ENCODE measurements around the gene MBLAC1.

The MBLAC1 gene

GRCh38 chr7:100175296-100175935, 48.6 kb downstream of the MBLAC1 start:
- H3K27ac ChIP-seq (ENCODE audit: low read depth, low read length) = no peak overlapping the region
- no peaks in the 10 kb centered on the region for H3K79me2 ChIP-seq (ENCODE audit: control insufficient read depth, insufficient read depth, low read length, unreplicated experiment)
- no peaks in the 10 kb centered on the region for H3K36me3 ChIP-seq (ENCODE audit: insufficient read depth, low read length)
- no peak overlapping the region for H2AFZ ChIP-seq (ENCODE audit: low read length, unreplicated experiment)
- no peak overlapping the region for H3K4me3 ChIP-seq (ENCODE audit: low read depth, low read length)
- peaks cover 5% of the 10 kb centered on the region for H3K4me1 ChIP-seq (ENCODE audit: control insufficient read depth, insufficient read depth, low read length, unreplicated experiment)
- peaks cover 3% of the 10 kb centered on the region; the same call in 1 of the 2 replicates for H3K27me3 ChIP-seq (ENCODE audit: insufficient read depth, low read length)

GRCh38 chr7:100176096-100177044, 49.6 kb downstream of the MBLAC1 start:
- no peaks in the 10 kb centered on the region for H3K36me3 ChIP-seq (ENCODE audit: insufficient read depth, low read length)
- no peaks in the 10 kb centered on the region for H3K27me3 ChIP-seq (ENCODE audit: insufficient read depth, low read length)
- peaks cover 5% of the 10 kb centered on the region for H3K4me1 ChIP-seq (ENCODE audit: control insufficient read depth, insufficient read depth, low read length, unreplicated experiment)
- H3K79me2 ChIP-seq (ENCODE audit: control insufficient read depth, insufficient read depth, low read length, unreplicated experiment) = no peaks in the 10 kb centered on the region
- H3K4me3 ChIP-seq (ENCODE audit: low read depth, low read length) = peak overlapping the region; percentile 82
- no peak overlapping the region for H3K27ac ChIP-seq (ENCODE audit: low read depth, low read length)
- peak overlapping the region; percentile 66 for H2AFZ ChIP-seq (ENCODE audit: low read length, unreplicated experiment)

- Histone ChIP-seq H3K27me3 (ENCODE audit: insufficient read depth, low read length) (no peaks in the 10 kb centered on the region), H2AFZ (ENCODE audit: low read length, unreplicated experiment) (peak within 1 kb of the TSS; percentile 69), H3K4me1 (ENCODE audit: control insufficient read depth, insufficient read depth, low read length, unreplicated experiment) (peaks cover 5% of the 10 kb centered on the region), H3K4me3 (ENCODE audit: low read depth, low read length) (peak within 1 kb of the TSS; percentile 82), H3K36me3 (ENCODE audit: insufficient read depth, low read length) (no peaks in the 10 kb centered on the region), H3K79me2 (ENCODE audit: control insufficient read depth, insufficient read depth, low read length, unreplicated experiment) (no peaks in the 10 kb centered on the region), H3K27ac (ENCODE audit: low read depth, low read length) (peak within 1 kb of the TSS; percentile 37; the same call in 1 of the 2 replicates)
Measured at GRCh38 chr7:100177045-100178001, 50.6 kb downstream of the MBLAC1 start, which contains the start of the genes GPC2 and STAG3. TSS of gene GPC2 (minus strand) at chr7:100177381. CDS start at chr7:100177199, 182 bp downstream. TSS of gene STAG3 (plus strand) at chr7:100177918. CDS start at chr7:100180557, 2,639 bp downstream.
